IMR-90 (cell line): Measurements from ENCODE around the gene SUGCT. TPM values are rescaled to one million over a fixed set of nuclear protein-coding genes. Genes with fewer than 3 reads are reported as not detected.

Experiments used
- ATAC-seq: fragments of 200-7000 bp; cut with Tn5 transposase; 2 replicates; pipeline ENCODE4 v1.9.1; 2020; ENCODE audit warnings: low read depth, mild to moderate bottlenecking, moderate library complexity
- BruUV-seq: library from RNA; stranded (reverse); fragments of 400-500 nt; replicated peaks from 2 replicates; lab custom pipeline; 2021; lab: Mats Ljungman, UMichigan
- CTCF ChIA-PET: fragments of 300-600 bp; formaldehyde crosslinking; extraction: SDS; loops from one replicate; lab custom pipeline; 2021; ENCODE audit warnings: antibody characterized with exemption; lab: Yijun Ruan, JAX
- POLR2A ChIA-PET: fragments of 300-600 bp; sonication (Branson Sonifier 250); formaldehyde crosslinking; loops from one replicate; lab custom pipeline; 2022; ENCODE audit warnings: antibody characterized with exemption; ENCODE audit not compliant: unreplicated experiment; lab: Charles Lee
- DNase-seq: peaks from one replicate; pipeline ENCODE4 v3.0.0; 2013
- H2AFZ ChIP-seq: replicated peaks from 2 replicates; pipeline ENCODE3; 2013; ENCODE audit warnings: low read length, mild to moderate bottlenecking; ENCODE audit not compliant: poor library complexity
- H2AK5ac ChIP-seq: 2 replicates; pipeline ENCODE4 v1.6.1; 2013; ENCODE audit warnings: low read depth, low read length, inconsistent platforms
- H2AK9ac ChIP-seq: replicated peaks from 2 replicates; pipeline ENCODE3; 2013; ENCODE audit warnings: mild to moderate bottlenecking, low read depth, low read length, moderate library complexity; ENCODE audit not compliant: poor library complexity
- H2BK120ac ChIP-seq: 2 replicates; pipeline ENCODE4 v1.6.1; 2013; ENCODE audit warnings: low read depth, low read length, inconsistent platforms
- H2BK15ac ChIP-seq: 3 replicates; pipeline ENCODE4 v1.6.1; 2013; ENCODE audit warnings: low read depth, low read length, inconsistent platforms
- H2BK20ac ChIP-seq: 2 replicates; pipeline ENCODE4 v1.6.1; 2013; ENCODE audit warnings: low read depth, mild to moderate bottlenecking, inconsistent platforms, low read length, moderate library complexity
- H2BK5ac ChIP-seq: 2 replicates; pipeline ENCODE4 v1.6.1; 2013; ENCODE audit warnings: mild to moderate bottlenecking, low read depth, low read length, inconsistent platforms; ENCODE audit not compliant: poor library complexity, severe bottlenecking
- H3K14ac ChIP-seq: replicated peaks from 2 replicates; pipeline ENCODE4 v1.6.1; 2013; ENCODE audit warnings: low read depth, low read length, inconsistent platforms
- H3K18ac ChIP-seq: 2 replicates; pipeline ENCODE4 v1.6.1; 2013; ENCODE audit warnings: low read depth, low read length, control low read depth
- H3K23ac ChIP-seq: 2 replicates; pipeline ENCODE4 v1.6.1; 2013; ENCODE audit warnings: low read depth, low read length, inconsistent platforms
- H3K27ac ChIP-seq: 2 replicates; pipeline ENCODE4 v1.5.1; 2013; ENCODE audit warnings: mild to moderate bottlenecking, control low read depth, low read length; ENCODE audit not compliant: insufficient read depth
- H3K27me3 ChIP-seq: 2 replicates; pipeline ENCODE4 v1.6.1; 2013; ENCODE audit warnings: low read length; ENCODE audit not compliant: control insufficient read depth, insufficient read depth
- H3K36me3 ChIP-seq: 2 replicates; pipeline ENCODE4 v1.6.1; 2013; ENCODE audit warnings: low read length, mixed read lengths; ENCODE audit not compliant: control insufficient read depth, insufficient read depth
- H3K4ac ChIP-seq: 2 replicates; pipeline ENCODE4 v1.6.1; 2013; ENCODE audit warnings: low read depth, low read length, inconsistent platforms
- H3K4me1 ChIP-seq: 2 replicates; pipeline ENCODE4 v1.6.1; 2013; ENCODE audit warnings: low read length, mixed read lengths; ENCODE audit not compliant: control insufficient read depth, insufficient read depth
- H3K4me2 ChIP-seq: 2 replicates; pipeline ENCODE4 v1.6.1; 2013; ENCODE audit warnings: low read depth, mild to moderate bottlenecking, control low read depth, low read length, moderate library complexity
- H3K4me3 ChIP-seq: 2 replicates; pipeline ENCODE4 v1.5.1; 2013; ENCODE audit warnings: low read depth, mild to moderate bottlenecking, control low read depth, low read length, moderate library complexity; ENCODE audit not compliant: insufficient read depth
- H3K56ac ChIP-seq: 2 replicates; pipeline ENCODE4 v1.6.1; 2013; ENCODE audit warnings: low read length, inconsistent platforms; ENCODE audit not compliant: insufficient read depth; ENCODE audit errors: extremely low read depth
- H3K79me1 ChIP-seq, 2 experiments: 2 replicates each; pipeline ENCODE4 v1.6.1; 2013; ENCODE audit warnings: low read length in 2 of 2, inconsistent platforms in 1 of 2, low read depth in 1 of 2
- H3K9ac ChIP-seq: 2 replicates; pipeline ENCODE4 v1.6.1; 2013; ENCODE audit warnings: low read depth, low read length, control low read depth
- H3K9me1 ChIP-seq: 2 replicates; pipeline ENCODE4 v1.6.1; 2013; ENCODE audit warnings: low read length, inconsistent platforms; ENCODE audit not compliant: insufficient read depth
- H3K9me3 ChIP-seq: 2 replicates; pipeline ENCODE4 v1.6.1; 2013; ENCODE audit warnings: low read length; ENCODE audit not compliant: control insufficient read depth, insufficient read depth
- H4K20me1 ChIP-seq: 2 replicates; pipeline ENCODE4 v1.6.1; 2013; ENCODE audit warnings: low read length, inconsistent platforms; ENCODE audit not compliant: insufficient read depth
- H4K5ac ChIP-seq: 2 replicates; pipeline ENCODE4 v1.6.1; 2013; ENCODE audit warnings: mild to moderate bottlenecking, low read depth, low read length, control low read depth
- H4K8ac ChIP-seq, 2 experiments: 2 replicates each; pipeline ENCODE4 v1.6.1; 2013; ENCODE audit warnings: low read depth in 2 of 2, low read length in 2 of 2, control low read depth in 1 of 2, inconsistent platforms in 1 of 2
- H4K91ac ChIP-seq: 2 replicates; pipeline ENCODE4 v1.6.1; 2013; ENCODE audit warnings: low read depth, low read length, inconsistent platforms; ENCODE audit not compliant: insufficient read depth
- BHLHE40 ChIP-seq: fragments of 150-350 bp; IDR thresholded peaks from 2 replicates; pipeline ENCODE4 v1.6.1; 2016; ENCODE audit warnings: mild to moderate bottlenecking, low read depth, low read length
- CEBPB ChIP-seq: IDR thresholded peaks from 2 replicates; pipeline ENCODE4 v1.6.1; 2012; ENCODE audit warnings: low read depth, low read length, improper control_type of control experiment
- CHD1 ChIP-seq: IDR thresholded peaks from 2 replicates; pipeline ENCODE4 v1.6.1; 2012; ENCODE audit warnings: low read depth, low read length, improper control_type of control experiment
- FOS ChIP-seq: fragments of 150-350 bp; IDR thresholded peaks from 2 replicates; pipeline ENCODE4 v1.6.1; 2016; ENCODE audit warnings: low read depth, low read length
- MAFK ChIP-seq: IDR thresholded peaks from 2 replicates; pipeline ENCODE4 v1.6.1; 2012; ENCODE audit warnings: low read depth, low read length, improper control_type of control experiment
- MAZ ChIP-seq: IDR thresholded peaks from 2 replicates; pipeline ENCODE4 v1.6.1; 2012; ENCODE audit warnings: low read depth, mild to moderate bottlenecking, low read length, improper control_type of control experiment, moderate library complexity, borderline replicate concordance
- MXI1 ChIP-seq: IDR thresholded peaks from 2 replicates; pipeline ENCODE4 v1.6.1; 2012; ENCODE audit warnings: low read depth, mild to moderate bottlenecking, low read length, moderate library complexity, borderline replicate concordance
- NFE2L2 ChIP-seq: fragments of 150-350 bp; IDR thresholded peaks from 2 replicates; pipeline ENCODE4 v1.6.1; 2016; ENCODE audit warnings: low read depth, mild to moderate bottlenecking, low read length
- POLR2A ChIP-seq: IDR thresholded peaks from 2 replicates; pipeline ENCODE4 v1.6.1; 2012; ENCODE audit warnings: mild to moderate bottlenecking, low read depth, low read length
- RAD21 ChIP-seq: IDR thresholded peaks from 2 replicates; pipeline ENCODE4 v1.6.1; 2012; ENCODE audit warnings: low read length, improper control_type of control experiment
- RCOR1 ChIP-seq: IDR thresholded peaks from 2 replicates; pipeline ENCODE4 v1.6.1; 2012; ENCODE audit warnings: mild to moderate bottlenecking, low read length, improper control_type of control experiment; ENCODE audit not compliant: insufficient replicate concordance
- RFX5 ChIP-seq: IDR thresholded peaks from 2 replicates; pipeline ENCODE4 v1.8.0; 2012; ENCODE audit warnings: low read depth, mild to moderate bottlenecking, low read length, moderate library complexity
- SMC3 ChIP-seq: fragments of 150-350 bp; IDR thresholded peaks from 2 replicates; pipeline ENCODE4 v1.6.1; 2016; ENCODE audit warnings: low read depth, mild to moderate bottlenecking, antibody characterized with exemption, low read length, moderate library complexity
- WGBS, 2 experiments: methylation state at CpG; one replicate each; pipeline versions ENCODE4 v1.1.5 to v1.1.7; 2013; ENCODE audit warnings: missing lambda C conversion rate in 2 of 2; ENCODE audit not compliant: insufficient read length in 1 of 2; ENCODE audit errors: extremely low coverage in 2 of 2; 5-methylcytosine and 5-hydroxymethylcytosine counted together
- dilution Hi-C: fragments of 300-500 bp; cut with HindIII; formaldehyde crosslinking; loops from one replicate; pipeline ENCODE4 v1.14.3; 2018; ENCODE audit warnings: low sequenced_read_pairs; ENCODE audit not compliant: unreplicated experiment
- in situ Hi-C: fragments of 300-500 bp; cut with MboI; formaldehyde crosslinking; loops from 3 replicates; pipeline ENCODE4 v1.14.3; 2019; ENCODE audit warnings: low sequenced_read_pairs, inconsistent platforms, mixed read lengths
- intact Hi-C: fragments of 100-400 bp; cut with micrococcal nuclease; formaldehyde crosslinking; loops from 2 replicates; pipeline ENCODE4 v1.10.0; 2022
- polyA plus RNA-seq, 3 experiments: library from polyadenylated mRNA; depleted of rRNA; stranded (reverse); fragments of >200 nt; gene quantifications; 2 replicates each; pipeline ENCODE4 v1.2.3, GENCODE V29; 2012; ENCODE audit warnings: low replicate concordance in 1 of 3
- total RNA-seq: library from RNA; depleted of rRNA; stranded (reverse); fragments of >200 nt; gene quantifications from 2 replicates; pipeline ENCODE4 v1.2.3, GENCODE V29; 2012
- TF ChIP-seq, protein P1 (sequence below): fragments of 150-350 bp; IDR thresholded peaks from 2 replicates; pipeline ENCODE4 v1.6.1; 2017; ENCODE audit warnings: mild to moderate bottlenecking, antibody characterized with exemption, low read length, low read depth
- TF ChIP-seq, protein P2 (sequence below): conservative IDR thresholded peaks from 2 replicates; pipeline ENCODE4 v1.5.1; 2012; ENCODE audit warnings: mild to moderate bottlenecking, low read depth, low read length, improper control_type of control experiment

SUGCT gene
- total and polyA plus RNA-seq, 2 of the 4 experiments (the other 2 are of a cell fraction), result 5.9 to 8.3 TPM

DNA sequence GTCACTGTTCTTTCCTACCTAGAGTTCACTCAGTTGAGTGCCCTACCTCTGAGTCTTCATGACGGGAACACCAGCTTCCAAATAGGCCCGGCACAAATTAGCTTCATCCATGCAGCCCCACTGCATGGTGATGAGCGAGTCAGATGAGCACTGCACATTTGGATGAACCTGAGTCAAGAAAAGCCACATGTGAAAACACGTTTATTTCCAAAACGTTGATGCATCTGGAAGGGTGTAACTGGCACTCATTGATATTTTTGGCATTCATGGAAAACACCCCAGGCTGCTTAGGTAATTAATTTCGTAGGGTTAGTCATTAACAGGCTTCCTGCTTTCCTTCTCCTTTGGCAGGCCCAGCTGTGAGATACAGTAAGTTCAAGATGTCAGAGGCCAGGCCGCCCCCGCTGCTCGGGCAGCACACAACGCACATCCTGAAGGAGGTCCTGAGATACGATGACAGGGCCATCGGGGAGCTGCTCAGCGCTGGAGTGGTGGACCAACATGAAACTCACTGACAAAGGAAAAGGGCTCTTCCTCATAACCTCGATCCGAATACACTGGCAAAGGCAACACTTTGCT, 725.2 kb downstream of the SUGCT start:
- intact Hi-C loops, result no loop called here

More for the DNA sequence above, 725.2 kb downstream of the SUGCT start:
- H3K4me1 ChIP-seq, result no peaks in the 10 kb centered on the region
- no peak overlapping the region for H3K4ac ChIP-seq
- no peak overlapping the region for H2BK15ac ChIP-seq
- no peaks in the 10 kb centered on the region for H3K9me3 ChIP-seq
- H4K20me1 ChIP-seq, result no peaks in the 10 kb centered on the region
- CTCF ChIA-PET, result no interaction called here
- no peak overlapping the region for H4K5ac ChIP-seq
- no peak overlapping the region for H2AFZ ChIP-seq
- no peaks in the 10 kb centered on the region for H3K36me3 ChIP-seq
- H2BK120ac ChIP-seq, result no peak overlapping the region
- no peak overlapping the region for H2AK5ac ChIP-seq
- dilution Hi-C loops (no loop called here), in situ Hi-C loops (no loop called here)
- BruUV-seq, result no TSS peak
- 96% methylated on average over 9 of the region's 15 CpGs; no CpG with 5 or more reads in 1 of the 2 experiments for WGBS, 2 experiments
- H4K8ac ChIP-seq, result no peak overlapping the region
- POLR2A ChIA-PET, result no interaction called here
- H3K9me1 ChIP-seq, result no peaks in the 10 kb centered on the region
- no peak overlapping the region for H2AK9ac ChIP-seq
- no peak overlapping the region for H2BK5ac ChIP-seq
- no peak overlapping the region for H2BK20ac ChIP-seq
- H3K23ac ChIP-seq, result no peak overlapping the region
- no peak overlapping the region for H3K56ac ChIP-seq
- no peak overlapping the region for H3K14ac ChIP-seq
- H3K18ac ChIP-seq, result no peak overlapping the region
- ATAC-seq (no peak), DNase-seq (no peak)
- no peaks in the 10 kb centered on the region for H3K79me1 ChIP-seq
- H3K9ac ChIP-seq, result no peak overlapping the region
- no peaks in the 10 kb centered on the region for H3K27me3 ChIP-seq
- no peak overlapping the region for H3K4me3 ChIP-seq
- no peak overlapping the region for H4K91ac ChIP-seq
- no peak overlapping the region for H3K27ac ChIP-seq
- H3K4me2 ChIP-seq, result no peak overlapping the region
- no peak for TF ChIP-seq MAZ
- TF ChIP-seq MXI1, result no peak
- no peak for TF ChIP-seq NFE2L2
- TF ChIP-seq POLR2A, result no peak
- TF ChIP-seq BHLHE40, result no peak
- no peak for TF ChIP-seq RCOR1
- TF ChIP-seq, protein P1, sequence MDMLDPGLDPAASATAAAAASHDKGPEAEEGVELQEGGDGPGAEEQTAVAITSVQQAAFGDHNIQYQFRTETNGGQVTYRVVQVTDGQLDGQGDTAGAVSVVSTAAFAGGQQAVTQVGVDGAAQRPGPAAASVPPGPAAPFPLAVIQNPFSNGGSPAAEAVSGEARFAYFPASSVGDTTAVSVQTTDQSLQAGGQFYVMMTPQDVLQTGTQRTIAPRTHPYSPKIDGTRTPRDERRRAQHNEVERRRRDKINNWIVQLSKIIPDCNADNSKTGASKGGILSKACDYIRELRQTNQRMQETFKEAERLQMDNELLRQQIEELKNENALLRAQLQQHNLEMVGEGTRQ, result no peak
- TF ChIP-seq RFX5, result no peak
- TF ChIP-seq MAFK, result no peak
- no peak for TF ChIP-seq CEBPB
- TF ChIP-seq CHD1, result no peak
- TF ChIP-seq RAD21, result no peak
- TF ChIP-seq SMC3, result no peak
- TF ChIP-seq, protein P2, sequence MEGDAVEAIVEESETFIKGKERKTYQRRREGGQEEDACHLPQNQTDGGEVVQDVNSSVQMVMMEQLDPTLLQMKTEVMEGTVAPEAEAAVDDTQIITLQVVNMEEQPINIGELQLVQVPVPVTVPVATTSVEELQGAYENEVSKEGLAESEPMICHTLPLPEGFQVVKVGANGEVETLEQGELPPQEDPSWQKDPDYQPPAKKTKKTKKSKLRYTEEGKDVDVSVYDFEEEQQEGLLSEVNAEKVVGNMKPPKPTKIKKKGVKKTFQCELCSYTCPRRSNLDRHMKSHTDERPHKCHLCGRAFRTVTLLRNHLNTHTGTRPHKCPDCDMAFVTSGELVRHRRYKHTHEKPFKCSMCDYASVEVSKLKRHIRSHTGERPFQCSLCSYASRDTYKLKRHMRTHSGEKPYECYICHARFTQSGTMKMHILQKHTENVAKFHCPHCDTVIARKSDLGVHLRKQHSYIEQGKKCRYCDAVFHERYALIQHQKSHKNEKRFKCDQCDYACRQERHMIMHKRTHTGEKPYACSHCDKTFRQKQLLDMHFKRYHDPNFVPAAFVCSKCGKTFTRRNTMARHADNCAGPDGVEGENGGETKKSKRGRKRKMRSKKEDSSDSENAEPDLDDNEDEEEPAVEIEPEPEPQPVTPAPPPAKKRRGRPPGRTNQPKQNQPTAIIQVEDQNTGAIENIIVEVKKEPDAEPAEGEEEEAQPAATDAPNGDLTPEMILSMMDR, result no peak
- no peak for TF ChIP-seq FOS
